ENCODE results near the gene TUSC2. TPM values are rescaled to one million over a fixed set of nuclear protein-coding genes. Genes with fewer than 3 reads are reported as not detected.
A peak's percentile ranks its signal among the peaks of the same experiment; 100 is the strongest.

The TUSC2 gene
- total and polyA plus RNA-seq, 2 of the 13 experiments (the other 11 are each of a cell fraction or from before 2014, with no cell fraction given): 36.7 to 39.1 TPM

GRCh38 chr3:50350527-50351322 lies 22.7 kb upstream of the TUSC2 start, which contains the start of the genes CYB561D2 and NPRL2 (continued):
- no peak for TF ChIP-seq ZNF362 (CRISPR knock-in tag; IDR thresholded peaks at IDR 0.05; ENCODE audit: borderline replicate concordance)
- no peak for TF ChIP-seq PHF5A (CRISPR knock-in tag; IDR thresholded peaks at IDR 0.05; ENCODE audit: low read depth, unreplicated experiment)
- TF ChIP-seq SMAD9 (CRISPR knock-in tag; IDR thresholded peaks at IDR 0.05): no peak
- TF ChIP-seq ZNF570 (CRISPR knock-in tag; IDR thresholded peaks at IDR 0.05; ENCODE audit: borderline replicate concordance): no peak
- TF ChIP-seq DZIP1 (CRISPR knock-in tag; IDR thresholded peaks at IDR 0.05): peak; percentile 99; the same call in 1 of the 2 replicates
- TF ChIP-seq CENPX (CRISPR knock-in tag; IDR thresholded peaks at IDR 0.05): no peak
- TF ChIP-seq ATF4 (CRISPR knock-in tag; IDR thresholded peaks at IDR 0.05): peak in 1 of 2 experiments; percentile 73; a peak in 2 of 4 replicates
- peak; percentile 99 for TF ChIP-seq ELF1 (CRISPR knock-in tag; IDR thresholded peaks at IDR 0.05)
- TF ChIP-seq ZNF503 (CRISPR knock-in tag; IDR thresholded peaks at IDR 0.05): 0 out of 2 replicates have a peak, but pooled peaks have one; percentile 23
- 0 out of 2 replicates have a peak, but pooled peaks have one; percentile 8 for TF ChIP-seq HHEX (CRISPR knock-in tag; IDR thresholded peaks at IDR 0.05)
- TF ChIP-seq SALL2 (CRISPR knock-in tag; IDR thresholded peaks at IDR 0.05): peak; percentile 94
- TF ChIP-seq ZNF234 (CRISPR knock-in tag; conservative IDR thresholded peaks at IDR 0.05): 0 out of 2 replicates have a peak, but pooled peaks have one; percentile 82
- peak; percentile 98 for TF ChIP-seq MXD1 (CRISPR knock-in tag; IDR thresholded peaks at IDR 0.05)
- TF ChIP-seq ZNF484 (CRISPR knock-in tag; IDR thresholded peaks at IDR 0.05; ENCODE audit: borderline replicate concordance, low read depth): 0 out of 2 replicates have a peak, but pooled peaks have one; percentile 92
- peak; percentile 98; the same call in 1 of the 2 replicates for TF ChIP-seq CHCHD3 (CRISPR knock-in tag; IDR thresholded peaks at IDR 0.05)

All from HepG2 (cell line).